Stomach (tissue), 9 donors: ENCODE measurements around the gene CSRP1. TPM values are rescaled to one million over a fixed set of nuclear protein-coding genes. Genes with fewer than 3 reads are reported as not detected.
"Not testable (repeated sequence)": the region's sequence is repeated elsewhere in the genome, so short reads cannot be mapped to it uniquely, and the experiment has no call there.

Experiments used
- DNase-seq, 2 donors: peaks; one replicate each; pipeline versions ENCODE4 v3.0.0 to v3.0.0-alpha.2; 2013 to 2019
- H3K27ac ChIP-seq, 5 donors: fragments of 200-600 bp in 4 of 5; sonication (generic) in 4 of 5; one replicate each; pipeline ENCODE4 v1.5.1; 2013 to 2019; ENCODE audit warnings: mild to moderate bottlenecking in 1 of 5, moderate library complexity in 1 of 5
- H3K27me3 ChIP-seq, 3 donors: fragments of 200-600 bp; sonication (generic); one replicate each; pipeline ENCODE4 v1.5.1; 2017 to 2019; ENCODE audit warnings: mixed run types in 1 of 3
- H3K36me3 ChIP-seq, 4 donors: fragments of 200-600 bp; sonication (generic); 1 replicate in 3 of 4; 2 replicates in 1 of 4; pipeline ENCODE4 v1.5.1; 2016 to 2019
- H3K4me1 ChIP-seq, 4 donors: fragments of 200-600 bp; sonication (generic); one replicate each; pipeline ENCODE4 v1.5.1; 2016 to 2019
- H3K4me3 ChIP-seq, 4 donors: fragments of 200-600 bp; sonication (generic) in 3 of 4; one replicate each; pipeline ENCODE4 v1.5.1; 2016 to 2019; ENCODE audit warnings: mild to moderate bottlenecking in 1 of 4
- H3K9me3 ChIP-seq, 4 donors: fragments of 200-600 bp; sonication (generic); one replicate each; pipeline ENCODE4 v1.5.1; 2016 to 2019
- CTCF ChIP-seq, 7 experiments: fragments of 450-650 bp in 4 of 7; fragments of 200-600 bp in 3 of 7; sonication (generic) in 3 of 7; IDR thresholded peaks; one replicate each; pipeline ENCODE4 v1.5.1; 2016 to 2019; ENCODE audit warnings: antibody characterized with exemption in 7 of 7, control low read depth in 2 of 7, mild to moderate bottlenecking in 1 of 7
- EP300 ChIP-seq: sonication (generic); formaldehyde crosslinking; IDR thresholded peaks from one replicate; pipeline ENCODE4 v1.6.1; 2017; ENCODE audit warnings: antibody characterized with exemption
- POLR2A ChIP-seq, 4 donors: fragments of 450-650 bp; IDR thresholded peaks; one replicate each; pipeline ENCODE4 v1.6.1; 2016; ENCODE audit warnings: antibody characterized with exemption in 4 of 4, control low read depth in 2 of 4, mild to moderate bottlenecking in 1 of 4, moderate library complexity in 1 of 4
- POLR2AphosphoS5 ChIP-seq, 3 donors: sonication (generic); formaldehyde crosslinking; IDR thresholded peaks; one replicate each; pipeline ENCODE4 v1.6.1; 2016; ENCODE audit warnings: antibody characterized with exemption in 3 of 3
- WGBS, 5 donors: extraction: QIAGEN DNeasy Blood & Tissue Kit in 3 of 5; methylation state at CpG; one replicate each; pipeline versions ENCODE4 v1.1.5 to v1.1.7; 2013 to 2018; 5-methylcytosine and 5-hydroxymethylcytosine counted together
- intact Hi-C: fragments of 100-400 bp; cut with DNase I; formaldehyde crosslinking; loops from one replicate; pipeline ENCODE4 v1.15.1; 2023; ENCODE audit warnings: low total_unique reads
- polyA plus RNA-seq, 3 donors: library from polyadenylated mRNA; stranded (reverse); fragments of 200-250 nt; gene quantifications; one replicate each; pipeline ENCODE4 v1.2.3, GENCODE V29; 2013
- total RNA-seq, 5 donors: library from RNA; depleted of rRNA; stranded (reverse); fragments of >200 nt; gene quantifications; one replicate each; pipeline versions ENCODE4 v1.1.0 to v1.2.3, GENCODE V29; 2014 to 2016
- donor health status: healthy with polysubstance abuse.
- donor health status: Bipolar disorder and iron deficiency.
- donor health status: healthy.

Gene CSRP1
- total and polyA plus RNA-seq, 8 donors: 220 to 2,162 (median 528) TPM

- intact Hi-C loops: no loop called here
- H3K4me1 ChIP-seq: peaks cover 17 to 39% (median 32%) of the 10 kb centered on the region in 4 donors
- peak overlapping the region; percentile 34 to 95 (median 78) for H3K27ac ChIP-seq
- 3 to 9% (median 5%) methylated on average over 17 of the region's 17 CpGs for WGBS, 5 donors
- H3K27me3 ChIP-seq: peaks cover 0 to 9% (median 0%) of the 10 kb centered on the region in 3 donors
- TF ChIP-seq POLR2A (IDR thresholded peaks at IDR 0.05) (no peak), POLR2AphosphoS5 (IDR thresholded peaks at IDR 0.05) (no peak), CTCF (IDR thresholded peaks at IDR 0.05) (no peak), EP300 (no peak)
- peak overlapping the region; percentile 32 to 50 (median 37) for H3K4me3 ChIP-seq
- H3K36me3 ChIP-seq: peaks cover 26 to 28% (median 28%) of the 10 kb centered on the region in 4 donors
- DNase-seq: peak in 1 of 2 donors; percentile 46
- no peaks in the 10 kb centered on the region for H3K9me3 ChIP-seq
Observed at GRCh38 chr1:201481004-201481380, 25.9 kb downstream of the CSRP1 start.

GRCh38 chr1:201480231-201481003, 26.5 kb downstream of the CSRP1 start:
- intact Hi-C loops: no loop called here
- peak; percentile 84 to 93 for DNase-seq
- H3K4me3 ChIP-seq: peak overlapping the region; percentile 32 to 50 (median 37)
- H3K4me1 ChIP-seq: peaks cover 17 to 33% (median 30%) of the 10 kb centered on the region in 4 donors
- no peaks in the 10 kb centered on the region for H3K9me3 ChIP-seq
- TF ChIP-seq EP300: no peak
- no peak for TF ChIP-seq CTCF (IDR thresholded peaks at IDR 0.05)
- peak in 2 of 3 donors; percentile 3 to 49 for TF ChIP-seq POLR2AphosphoS5 (IDR thresholded peaks at IDR 0.05)
- TF ChIP-seq POLR2A (IDR thresholded peaks at IDR 0.05): no peak
- H3K27ac ChIP-seq: peak overlapping the region; percentile 52 to 95 (median 78)
- peaks cover 0 to 9% (median 0%) of the 10 kb centered on the region in 3 donors for H3K27me3 ChIP-seq
- peaks cover 22 to 23% (median 22%) of the 10 kb centered on the region in 4 donors for H3K36me3 ChIP-seq
- WGBS, 5 donors: 2 to 6% (median 2%) methylated on average over 25 to 37 of the region's 37 CpGs

GRCh38 chr1:201479201-201479730, 27.7 kb downstream of the CSRP1 start:
- no peaks in the 10 kb centered on the region for H3K9me3 ChIP-seq
- H3K4me1 ChIP-seq: peaks cover 17 to 31% (median 30%) of the 10 kb centered on the region in 4 donors
- 87 to 96% (median 92%) methylated on average over 4 of the region's 4 CpGs for WGBS, 5 donors
- intact Hi-C loops: no loop called here
- peak overlapping the region in 1 of 5 donors; percentile 95 for H3K27ac ChIP-seq
- peaks cover 10 to 11% (median 11%) of the 10 kb centered on the region in 4 donors for H3K36me3 ChIP-seq
- DNase-seq: no peak
- no peak overlapping the region for H3K4me3 ChIP-seq
- peaks cover 0 to 9% (median 0%) of the 10 kb centered on the region in 3 donors for H3K27me3 ChIP-seq
- TF ChIP-seq CTCF (IDR thresholded peaks at IDR 0.05): no peak
- no peak for TF ChIP-seq POLR2AphosphoS5 (IDR thresholded peaks at IDR 0.05)
- no peak for TF ChIP-seq EP300
- TF ChIP-seq POLR2A (IDR thresholded peaks at IDR 0.05): no peak

GRCh38 chr1:201478666-201479065, 28.3 kb downstream of the CSRP1 start:
- H3K9me3 ChIP-seq, H3K36me3 ChIP-seq, H3K27me3 ChIP-seq, H3K4me3 ChIP-seq, H3K27ac ChIP-seq, intact Hi-C loops, DNase-seq: not testable (repeated sequence)
- 87 to 98% (median 91%) methylated on average over 3 of the region's 3 CpGs for WGBS, 5 donors
- peaks cover 17 to 31% (median 30%) of the 10 kb centered on the region in 4 donors for H3K4me1 ChIP-seq
